Measurements from ENCODE around the gene ACOT11.
"Not testable (repeated sequence)": the region's sequence is repeated elsewhere in the genome, so short reads cannot be mapped to it uniquely, and the experiment has no call there.

The ACOT11 gene

DNA sequence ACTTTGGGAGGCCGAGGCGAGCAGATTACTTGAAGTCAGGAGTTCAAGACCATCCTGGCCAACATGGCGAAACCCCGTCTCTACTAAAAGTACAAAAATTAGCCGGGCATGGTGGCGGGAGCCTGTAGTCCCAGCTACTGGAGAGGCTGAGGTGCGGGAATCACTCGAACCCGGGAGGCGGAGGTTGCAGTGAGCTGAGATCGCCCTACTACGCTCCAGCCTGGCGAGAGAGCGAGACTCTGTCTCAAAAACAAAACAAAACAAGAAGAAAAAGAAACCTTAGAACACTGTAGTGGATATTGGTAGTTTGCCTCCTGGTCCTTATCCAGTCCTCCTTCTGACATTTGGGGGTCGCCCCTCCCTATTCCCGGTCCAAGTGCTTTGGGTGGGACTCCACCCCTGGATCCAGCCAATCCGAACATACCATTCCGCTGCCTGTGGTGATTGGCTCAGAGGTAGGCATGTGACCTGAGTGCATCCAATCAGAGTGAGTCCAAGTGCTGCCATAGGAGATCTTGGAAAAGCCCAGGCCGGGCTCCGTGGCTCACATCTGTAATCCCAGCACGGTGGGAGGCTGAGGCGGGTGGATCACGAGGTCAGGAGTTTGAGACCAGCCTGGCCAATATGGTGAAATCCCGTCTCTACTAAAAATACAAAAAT is 34.0 kb upstream of the ACOT11 start:
- H3K4me3 ChIP-seq (ENCODE audit: low read length); H3K4me1 ChIP-seq (ENCODE audit: control insufficient read depth, insufficient read depth, low read length); H3K36me3 ChIP-seq (ENCODE audit: insufficient read depth, low read length); H3K9me3 ChIP-seq (replicated peaks; ENCODE audit: low read length); H3K9ac ChIP-seq (ENCODE audit: low read depth, low read length); H3K4me2 ChIP-seq (ENCODE audit: low read length): not testable (repeated sequence)
- peaks cover 35% of the 10 kb centered on the region for H3K27me3 ChIP-seq (ENCODE audit: control insufficient read depth, insufficient read depth, low read length)

DNA sequence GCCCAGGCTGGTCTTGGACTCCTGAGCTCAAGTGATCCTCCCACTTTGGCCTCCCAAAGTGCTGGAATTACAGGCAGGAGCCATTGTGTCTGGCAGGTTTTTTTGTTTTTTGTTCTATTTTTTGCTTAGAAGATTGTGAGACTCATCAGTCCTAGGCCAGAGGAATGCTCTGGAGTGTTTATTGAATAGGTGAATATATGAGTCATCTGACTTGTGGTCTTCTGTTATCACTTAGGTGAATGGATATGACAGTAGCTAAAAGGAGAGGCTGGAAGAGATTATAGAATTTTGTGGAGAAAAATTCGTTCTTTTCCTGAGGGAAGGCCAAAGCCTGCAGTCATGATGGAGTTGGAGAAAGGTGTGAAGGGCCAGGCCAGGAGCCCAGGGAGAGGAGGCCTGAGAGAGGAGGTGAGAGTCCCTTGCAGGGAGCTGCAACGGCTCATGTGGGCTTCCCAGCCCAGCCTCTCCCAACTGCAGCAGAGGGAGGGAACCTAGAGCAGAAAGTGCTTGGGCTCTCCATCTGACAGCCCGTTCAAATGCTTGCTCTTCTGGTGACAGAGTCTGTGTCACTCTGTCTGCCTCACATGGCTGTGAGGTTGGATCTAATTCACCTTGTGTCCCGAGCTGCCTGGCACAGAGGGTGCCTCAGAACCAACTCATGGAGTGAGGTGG is 31.6 kb upstream of the ACOT11 start:
- H3K4me3 ChIP-seq (ENCODE audit: low read length), result no peak overlapping the region
- H3K36me3 ChIP-seq (ENCODE audit: insufficient read depth, low read length), result no peaks in the 10 kb centered on the region
- no peaks in the 10 kb centered on the region for H3K9me3 ChIP-seq (replicated peaks; ENCODE audit: low read length)
- no peaks in the 10 kb centered on the region for H3K4me1 ChIP-seq (ENCODE audit: control insufficient read depth, insufficient read depth, low read length)
- peaks cover 29% of the 10 kb centered on the region for H3K27me3 ChIP-seq (ENCODE audit: control insufficient read depth, insufficient read depth, low read length)
- no peak overlapping the region for H3K9ac ChIP-seq (ENCODE audit: low read depth, low read length)
- no peak overlapping the region for H3K4me2 ChIP-seq (ENCODE audit: low read length)

DNA sequence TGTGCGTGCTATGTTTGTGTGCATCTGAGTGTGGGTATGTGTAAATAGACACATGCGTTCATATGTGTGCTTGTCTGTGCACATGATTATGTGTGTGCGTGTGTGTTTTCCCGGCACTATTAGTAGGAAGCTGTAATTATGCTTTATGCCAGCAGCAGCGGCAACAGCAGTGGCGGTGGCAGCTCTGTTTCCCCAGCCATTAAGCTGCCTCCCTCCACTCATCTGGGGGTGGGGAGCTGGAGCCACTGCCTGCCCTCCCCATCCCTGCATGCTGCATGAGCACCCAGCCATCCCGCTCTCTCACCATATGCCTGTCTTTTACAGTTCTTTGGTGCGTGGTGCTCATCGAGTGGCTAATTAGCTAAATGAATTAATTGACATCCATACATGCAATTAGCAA is 30.5 kb upstream of the ACOT11 start:
- no peak overlapping the region for H3K9ac ChIP-seq (ENCODE audit: low read depth, low read length)
- no peak overlapping the region for H3K4me3 ChIP-seq (ENCODE audit: low read length)
- no peaks in the 10 kb centered on the region for H3K9me3 ChIP-seq (replicated peaks; ENCODE audit: low read length)
- peaks cover 23% of the 10 kb centered on the region for H3K27me3 ChIP-seq (ENCODE audit: control insufficient read depth, insufficient read depth, low read length)
- no peaks in the 10 kb centered on the region for H3K36me3 ChIP-seq (ENCODE audit: insufficient read depth, low read length)
- H3K4me1 ChIP-seq (ENCODE audit: control insufficient read depth, insufficient read depth, low read length), result no peaks in the 10 kb centered on the region
- no peak overlapping the region for H3K4me2 ChIP-seq (ENCODE audit: low read length)

DNA sequence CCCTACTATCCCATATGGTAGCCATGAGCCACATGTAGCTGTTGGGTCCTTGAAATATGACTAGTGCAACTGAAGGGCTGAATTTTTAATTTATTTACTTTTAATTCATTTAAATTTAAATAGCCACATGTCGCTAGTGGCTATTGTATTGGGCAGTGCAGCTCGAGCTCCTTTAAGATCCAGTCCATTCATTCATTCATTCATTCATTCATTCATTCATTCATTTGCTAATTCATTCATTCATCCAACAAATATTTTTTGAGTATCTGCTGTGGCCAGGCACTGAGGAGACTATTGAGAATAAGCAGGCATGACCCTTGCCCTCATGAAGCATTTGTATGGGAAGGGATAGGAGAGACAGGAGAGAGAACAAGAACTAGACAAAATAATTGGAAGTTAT is 29.5 kb upstream of the ACOT11 start:
- H3K4me1 ChIP-seq (ENCODE audit: control insufficient read depth, insufficient read depth, low read length), result no peaks in the 10 kb centered on the region

DNA sequence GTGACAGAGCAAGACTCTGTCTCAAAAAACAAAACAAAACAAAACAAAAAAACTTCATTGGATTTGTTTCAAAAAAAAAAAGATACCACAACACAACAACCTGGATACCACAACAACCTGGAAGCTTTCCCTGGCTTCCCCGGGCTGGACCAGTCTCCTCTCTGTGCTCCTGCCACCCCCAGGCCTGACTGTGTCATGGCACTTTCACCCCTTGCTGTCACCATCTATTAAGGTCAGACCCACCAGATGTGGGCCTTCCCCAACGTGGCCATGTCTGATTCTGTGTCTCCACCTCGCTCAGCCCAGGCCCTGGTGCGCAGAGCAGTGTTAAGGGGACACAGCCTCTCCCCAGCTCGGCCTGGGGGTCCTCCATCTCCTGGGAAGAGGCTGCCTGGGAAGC is 28.3 kb upstream of the ACOT11 start:
- H3K36me3 ChIP-seq (ENCODE audit: insufficient read depth, low read length), result no peaks in the 10 kb centered on the region
- no peak overlapping the region for H3K4me2 ChIP-seq (ENCODE audit: low read length)
- no peaks in the 10 kb centered on the region for H3K4me1 ChIP-seq (ENCODE audit: control insufficient read depth, insufficient read depth, low read length)
- H3K27me3 ChIP-seq (ENCODE audit: control insufficient read depth, insufficient read depth, low read length), result peaks cover 20% of the 10 kb centered on the region
- H3K9ac ChIP-seq (ENCODE audit: low read depth, low read length), result no peak overlapping the region
- no peak overlapping the region for H3K4me3 ChIP-seq (ENCODE audit: low read length)
- H3K9me3 ChIP-seq (replicated peaks; ENCODE audit: low read length), result no peaks in the 10 kb centered on the region

More for the DNA sequence above, 29.5 kb upstream of the ACOT11 start:
- H3K4me2 ChIP-seq (ENCODE audit: low read length), result no peak overlapping the region
- H3K27me3 ChIP-seq (ENCODE audit: control insufficient read depth, insufficient read depth, low read length), result peaks cover 15% of the 10 kb centered on the region
- no peak overlapping the region for H3K4me3 ChIP-seq (ENCODE audit: low read length)
- no peak overlapping the region for H3K9ac ChIP-seq (ENCODE audit: low read depth, low read length)
- H3K36me3 ChIP-seq (ENCODE audit: insufficient read depth, low read length), result no peaks in the 10 kb centered on the region
- H3K9me3 ChIP-seq (replicated peaks; ENCODE audit: low read length), result no peaks in the 10 kb centered on the region

DNA sequence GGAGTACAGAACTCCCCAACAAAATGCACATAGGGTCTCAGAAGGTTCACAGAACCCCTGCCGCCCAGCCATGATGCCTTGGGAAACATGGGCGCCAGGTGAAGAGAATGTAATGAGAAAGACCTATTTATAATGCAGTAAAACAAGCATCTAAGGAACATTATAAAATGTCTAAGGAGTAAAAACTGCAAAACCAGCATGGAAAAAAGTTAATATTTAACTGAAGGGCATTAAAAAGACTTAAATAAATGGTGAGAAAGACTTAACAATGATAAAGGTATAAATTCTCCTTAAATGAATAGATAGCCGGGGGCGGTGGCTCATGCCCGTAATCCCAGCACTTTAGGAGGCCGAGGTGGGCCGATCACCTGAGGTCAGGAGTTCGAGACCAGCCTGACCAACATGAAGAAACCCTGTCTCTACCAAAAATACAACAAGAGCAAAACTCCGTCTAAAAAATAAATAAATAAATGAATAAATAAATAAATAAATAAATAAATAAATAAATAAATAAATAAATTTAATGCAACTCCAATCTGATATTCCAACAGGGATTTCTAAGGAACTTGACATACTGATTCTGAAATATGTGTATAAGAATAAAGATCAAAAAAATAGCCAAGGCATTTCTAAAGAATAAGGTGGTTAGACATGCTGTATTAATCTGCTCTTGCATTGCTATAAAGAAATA is 27.3 kb upstream of the ACOT11 start:
- no peak overlapping the region for H3K9ac ChIP-seq (ENCODE audit: low read depth, low read length)
- H3K36me3 ChIP-seq (ENCODE audit: insufficient read depth, low read length), result no peaks in the 10 kb centered on the region
- H3K27me3 ChIP-seq (ENCODE audit: control insufficient read depth, insufficient read depth, low read length), result peaks cover 20% of the 10 kb centered on the region
- no peaks in the 10 kb centered on the region for H3K9me3 ChIP-seq (replicated peaks; ENCODE audit: low read length)
- no peaks in the 10 kb centered on the region for H3K4me1 ChIP-seq (ENCODE audit: control insufficient read depth, insufficient read depth, low read length)
- no peak overlapping the region for H3K4me2 ChIP-seq (ENCODE audit: low read length)
- no peak overlapping the region for H3K4me3 ChIP-seq (ENCODE audit: low read length)

DNA sequence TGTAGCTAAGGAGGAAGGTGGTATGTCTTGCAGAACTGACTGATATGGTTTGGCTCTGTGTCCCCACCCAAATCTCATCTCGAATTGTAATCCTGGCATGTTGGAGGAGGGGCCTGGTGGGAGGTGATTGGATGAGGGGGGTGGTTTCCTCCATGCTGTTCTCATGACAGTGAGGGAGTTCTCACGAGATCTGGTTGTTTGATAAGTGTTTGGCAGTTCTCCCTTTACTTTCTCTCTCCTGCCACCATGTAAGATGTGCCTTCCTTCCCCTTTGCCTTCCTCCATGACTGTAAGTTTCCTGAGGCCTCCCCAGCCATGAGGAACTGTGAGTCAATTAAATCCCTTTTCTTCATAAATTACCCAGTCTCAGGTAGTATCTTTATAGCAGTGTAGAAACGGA is 21.5 kb upstream of the ACOT11 start:
- not testable (repeated sequence) for H3K36me3 ChIP-seq (ENCODE audit: insufficient read depth, low read length); H3K9ac ChIP-seq (ENCODE audit: low read depth, low read length)

DNA sequence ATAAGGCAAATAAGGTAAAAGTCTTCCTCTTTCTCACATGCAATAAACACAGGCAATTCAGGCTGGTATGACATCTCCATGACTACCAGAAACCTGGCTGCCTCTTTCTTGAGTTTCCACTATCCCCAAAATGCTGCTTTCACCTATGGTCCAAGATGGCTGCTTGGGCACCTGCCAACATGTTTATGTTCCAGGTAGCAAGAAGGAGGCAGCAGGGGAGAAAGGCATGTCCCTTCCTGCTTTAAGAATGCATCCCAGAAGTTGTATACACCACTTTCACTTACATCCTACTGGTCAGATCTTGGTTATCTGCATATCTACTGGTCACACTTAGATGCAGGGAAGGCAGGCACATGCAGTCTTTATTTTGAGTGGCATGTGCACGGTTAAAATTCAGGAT is 19.4 kb upstream of the ACOT11 start:
- peaks cover 18% of the 10 kb centered on the region for H3K27me3 ChIP-seq (ENCODE audit: control insufficient read depth, insufficient read depth, low read length)
- H3K9ac ChIP-seq (ENCODE audit: low read depth, low read length), result no peak overlapping the region
- no peak overlapping the region for H3K4me3 ChIP-seq (ENCODE audit: low read length)
- no peaks in the 10 kb centered on the region for H3K36me3 ChIP-seq (ENCODE audit: insufficient read depth, low read length)
- H3K9me3 ChIP-seq (replicated peaks; ENCODE audit: low read length), result no peaks in the 10 kb centered on the region
- no peak overlapping the region for H3K4me2 ChIP-seq (ENCODE audit: low read length)
- H3K4me1 ChIP-seq (ENCODE audit: control insufficient read depth, insufficient read depth, low read length), result no peaks in the 10 kb centered on the region

More for the DNA sequence above, 21.5 kb upstream of the ACOT11 start:
- peaks cover 18% of the 10 kb centered on the region for H3K27me3 ChIP-seq (ENCODE audit: control insufficient read depth, insufficient read depth, low read length)
- H3K4me1 ChIP-seq (ENCODE audit: control insufficient read depth, insufficient read depth, low read length); H3K4me2 ChIP-seq (ENCODE audit: low read length); H3K9me3 ChIP-seq (replicated peaks; ENCODE audit: low read length); H3K4me3 ChIP-seq (ENCODE audit: low read length): not testable (repeated sequence)

DNA sequence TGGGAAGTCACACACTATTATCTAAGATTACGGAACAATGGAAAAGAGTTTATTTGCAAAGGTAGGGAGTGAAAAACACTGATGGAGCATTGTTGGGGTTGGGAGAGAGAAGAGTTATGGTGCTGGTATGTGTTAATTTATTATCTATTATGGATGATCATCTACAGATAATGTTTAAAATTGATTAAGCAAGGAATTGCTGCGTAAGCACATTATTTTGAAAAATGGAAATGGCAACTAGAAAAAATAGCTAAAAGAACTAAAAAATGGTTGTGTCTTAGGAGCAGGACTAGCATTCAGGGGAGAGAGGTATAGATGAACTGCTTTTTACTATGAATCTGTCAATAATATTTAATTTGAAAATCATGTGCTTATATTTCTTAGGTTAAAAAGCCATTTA is 16.0 kb upstream of the ACOT11 start:
- H3K9ac ChIP-seq (ENCODE audit: low read depth, low read length), result no peak overlapping the region
- no peaks in the 10 kb centered on the region for H3K9me3 ChIP-seq (replicated peaks; ENCODE audit: low read length)
- no peaks in the 10 kb centered on the region for H3K36me3 ChIP-seq (ENCODE audit: insufficient read depth, low read length)
- no peak overlapping the region for H3K4me3 ChIP-seq (ENCODE audit: low read length)
- H3K4me1 ChIP-seq (ENCODE audit: control insufficient read depth, insufficient read depth, low read length), result no peaks in the 10 kb centered on the region
- no peak overlapping the region for H3K4me2 ChIP-seq (ENCODE audit: low read length)
- H3K27me3 ChIP-seq (ENCODE audit: control insufficient read depth, insufficient read depth, low read length), result peaks cover 20% of the 10 kb centered on the region

DNA sequence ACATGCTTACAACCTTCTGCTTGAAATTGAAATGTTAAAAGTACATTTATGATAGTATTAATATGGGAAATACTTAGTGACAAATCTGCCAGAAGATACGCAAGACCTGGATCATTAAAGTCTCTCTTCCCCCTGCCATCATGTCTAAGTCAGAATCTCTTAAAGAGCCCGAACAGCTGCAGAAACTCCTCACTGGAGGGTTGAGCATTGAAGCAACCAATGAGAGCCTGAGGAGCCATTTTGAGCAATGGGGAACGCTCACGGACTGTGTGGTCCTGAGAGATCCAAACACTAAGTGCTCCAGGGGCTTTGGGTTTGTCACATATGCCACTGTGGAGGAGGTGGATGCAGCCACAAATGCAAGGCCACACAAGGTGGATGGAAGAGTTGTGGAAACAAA is 11.4 kb upstream of the ACOT11 start:
- H3K27me3 ChIP-seq (ENCODE audit: control insufficient read depth, insufficient read depth, low read length), result peaks cover 10% of the 10 kb centered on the region
- H3K4me1 ChIP-seq (ENCODE audit: control insufficient read depth, insufficient read depth, low read length), result not testable (repeated sequence)

DNA sequence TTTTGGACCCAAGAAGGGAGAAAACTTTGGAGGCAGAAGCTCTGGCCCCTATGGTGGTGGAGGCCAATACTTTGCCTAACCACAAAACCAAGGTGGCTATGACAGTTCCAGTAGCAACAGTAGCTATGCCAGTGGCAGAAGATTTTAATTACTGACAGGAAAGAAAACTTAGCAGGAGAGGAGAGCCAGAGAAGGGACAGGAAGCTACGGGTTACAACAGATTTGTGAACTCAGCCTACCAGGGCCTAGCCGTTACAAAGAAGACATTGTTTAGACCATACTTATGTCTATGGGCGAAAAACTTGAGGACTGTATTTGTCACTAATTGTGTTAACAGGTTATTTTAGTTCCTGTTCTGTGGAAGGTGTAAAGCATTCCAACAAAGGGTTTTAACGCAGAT is 10.4 kb upstream of the ACOT11 start:
- H3K36me3 ChIP-seq (ENCODE audit: insufficient read depth, low read length), result no peaks in the 10 kb centered on the region
- no peak overlapping the region for H3K9ac ChIP-seq (ENCODE audit: low read depth, low read length)
- no peak overlapping the region for H3K4me3 ChIP-seq (ENCODE audit: low read length)
- H3K27me3 ChIP-seq (ENCODE audit: control insufficient read depth, insufficient read depth, low read length), result peaks cover 10% of the 10 kb centered on the region
- H3K4me1 ChIP-seq (ENCODE audit: control insufficient read depth, insufficient read depth, low read length), result peaks cover 12% of the 10 kb centered on the region
- H3K9me3 ChIP-seq (replicated peaks; ENCODE audit: low read length), result no peaks in the 10 kb centered on the region
- H3K4me2 ChIP-seq (ENCODE audit: low read length), result no peak overlapping the region

More for the DNA sequence above, 11.4 kb upstream of the ACOT11 start:
- not testable (repeated sequence) for H3K9ac ChIP-seq (ENCODE audit: low read depth, low read length); H3K4me2 ChIP-seq (ENCODE audit: low read length); H3K36me3 ChIP-seq (ENCODE audit: insufficient read depth, low read length); H3K9me3 ChIP-seq (replicated peaks; ENCODE audit: low read length); H3K4me3 ChIP-seq (ENCODE audit: low read length)
